NCI-H2196 (cell line): ENCODE data around the gene STYK1.
A peak's percentile ranks its signal among the peaks of the same experiment; 100 is the strongest.

Source experiments
- DNase-seq: peaks from one replicate; lab custom pipeline; 2025; ENCODE audit not compliant: unreplicated experiment; lab: John Stamatoyannopoulos, UW

Gene STYK1, protein sequence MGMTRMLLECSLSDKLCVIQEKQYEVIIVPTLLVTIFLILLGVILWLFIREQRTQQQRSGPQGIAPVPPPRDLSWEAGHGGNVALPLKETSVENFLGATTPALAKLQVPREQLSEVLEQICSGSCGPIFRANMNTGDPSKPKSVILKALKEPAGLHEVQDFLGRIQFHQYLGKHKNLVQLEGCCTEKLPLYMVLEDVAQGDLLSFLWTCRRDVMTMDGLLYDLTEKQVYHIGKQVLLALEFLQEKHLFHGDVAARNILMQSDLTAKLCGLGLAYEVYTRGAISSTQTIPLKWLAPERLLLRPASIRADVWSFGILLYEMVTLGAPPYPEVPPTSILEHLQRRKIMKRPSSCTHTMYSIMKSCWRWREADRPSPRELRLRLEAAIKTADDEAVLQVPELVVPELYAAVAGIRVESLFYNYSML

DNA sequence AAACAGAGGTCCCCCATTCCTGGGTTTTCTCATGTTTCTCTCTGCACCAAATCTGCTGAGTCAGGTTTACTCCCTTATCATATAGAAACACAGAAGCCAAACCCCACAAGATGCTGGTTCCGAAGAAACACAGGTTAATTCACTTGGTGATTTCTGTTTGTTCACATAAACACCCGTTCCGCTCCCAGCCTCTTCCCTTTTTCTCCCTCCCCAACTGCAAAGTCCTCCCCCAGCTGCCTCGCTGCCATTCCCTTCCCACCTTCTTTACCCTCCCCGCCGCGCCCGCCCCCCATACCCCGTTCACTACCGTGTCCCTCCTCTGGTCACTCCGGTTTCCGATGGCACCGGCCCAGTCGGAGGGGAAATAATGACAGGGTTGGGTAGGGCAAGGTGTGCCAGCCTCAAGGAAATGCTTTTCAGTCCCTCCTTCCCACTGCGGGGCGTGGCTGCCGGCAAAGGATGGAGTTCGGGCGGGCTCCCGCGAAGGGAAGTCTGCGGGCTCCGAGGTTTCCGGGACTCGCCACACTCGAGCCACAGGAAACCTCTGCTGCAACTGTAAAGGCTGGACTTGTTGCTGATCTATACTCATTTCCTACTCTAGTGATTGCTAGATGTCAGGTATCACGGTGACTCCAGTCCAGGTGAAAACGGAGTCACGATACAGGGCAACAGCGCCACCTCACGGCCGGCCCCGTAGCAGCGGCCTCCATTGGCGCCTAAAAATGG, at the start of gene STYK1:
TSS of gene STYK1 (minus strand) at position 394 of the 726 bp plus-strand sequence. CDS start 39,434 bp downstream, outside the sequence.
- DNase-seq = peak; percentile 75

DNA sequence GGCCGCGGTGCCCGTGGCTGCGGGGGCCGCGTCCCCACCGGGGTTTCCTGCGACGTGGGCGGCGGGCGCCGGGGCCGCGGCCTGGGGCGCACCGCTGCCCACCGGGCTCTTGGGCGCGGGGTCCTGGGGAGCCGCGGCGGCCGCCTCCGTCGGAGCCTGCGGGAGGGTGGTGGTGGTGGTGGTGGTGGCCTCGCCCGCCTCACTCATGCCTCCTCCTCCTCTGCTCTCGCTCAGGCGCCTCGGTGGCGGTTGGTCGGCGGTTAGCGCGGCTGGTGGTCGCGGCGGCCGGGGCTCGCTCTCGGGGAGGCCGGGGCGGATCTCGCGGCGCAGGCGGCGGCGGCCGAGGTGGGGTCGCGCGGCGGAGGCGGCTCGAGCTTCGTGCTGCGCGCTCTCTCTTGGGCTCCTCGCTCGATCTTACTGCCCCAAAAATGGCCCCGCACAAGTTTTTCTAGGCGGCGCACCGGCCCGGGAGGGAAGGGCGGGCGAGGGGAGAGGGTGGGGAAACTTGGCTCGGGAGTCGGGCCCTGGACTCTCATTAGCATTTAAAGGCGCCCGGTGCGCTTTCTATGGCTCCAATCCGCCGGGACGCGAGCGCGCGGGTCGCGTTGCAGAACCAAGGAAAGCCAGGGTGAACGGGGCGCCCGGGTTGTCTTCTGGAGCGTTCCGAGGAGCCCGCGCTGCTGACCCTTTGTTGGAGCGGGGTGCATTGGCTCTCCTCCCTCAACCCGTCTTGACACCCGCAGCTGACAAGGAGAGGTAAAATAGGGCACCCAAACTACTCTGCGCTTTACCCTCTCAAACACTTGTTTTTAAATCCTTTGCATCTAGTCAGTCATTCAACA, 49.3 kb upstream of the STYK1 start, which contains the start of gene YBX3:
TSS of gene YBX3 (minus strand) at position 419 of the 842 bp plus-strand sequence. CDS start at position 207, 212 bp downstream.
- no peak for DNase-seq

DNA sequence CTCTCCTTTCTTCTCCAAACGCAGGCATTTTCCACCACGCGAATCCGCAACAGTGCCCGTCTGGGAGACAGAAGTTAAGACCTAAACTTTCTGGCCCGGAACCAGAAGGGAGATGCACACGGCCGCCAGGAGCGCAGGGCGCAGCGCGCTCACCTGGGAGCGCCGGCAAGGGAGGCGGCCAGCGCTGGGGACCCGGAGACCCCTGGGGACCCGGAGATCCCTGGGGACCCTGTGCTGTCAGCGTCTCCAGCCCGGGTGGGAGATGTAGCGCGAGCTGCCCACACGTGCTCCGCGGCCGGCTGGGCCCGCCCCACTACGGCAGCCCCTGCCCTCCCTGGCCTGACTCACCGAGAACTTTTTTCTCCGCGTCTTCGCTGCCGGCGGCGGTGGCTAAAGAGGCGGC, 48.7 kb upstream of the STYK1 start:
- peak; percentile 18 for DNase-seq

DNA sequence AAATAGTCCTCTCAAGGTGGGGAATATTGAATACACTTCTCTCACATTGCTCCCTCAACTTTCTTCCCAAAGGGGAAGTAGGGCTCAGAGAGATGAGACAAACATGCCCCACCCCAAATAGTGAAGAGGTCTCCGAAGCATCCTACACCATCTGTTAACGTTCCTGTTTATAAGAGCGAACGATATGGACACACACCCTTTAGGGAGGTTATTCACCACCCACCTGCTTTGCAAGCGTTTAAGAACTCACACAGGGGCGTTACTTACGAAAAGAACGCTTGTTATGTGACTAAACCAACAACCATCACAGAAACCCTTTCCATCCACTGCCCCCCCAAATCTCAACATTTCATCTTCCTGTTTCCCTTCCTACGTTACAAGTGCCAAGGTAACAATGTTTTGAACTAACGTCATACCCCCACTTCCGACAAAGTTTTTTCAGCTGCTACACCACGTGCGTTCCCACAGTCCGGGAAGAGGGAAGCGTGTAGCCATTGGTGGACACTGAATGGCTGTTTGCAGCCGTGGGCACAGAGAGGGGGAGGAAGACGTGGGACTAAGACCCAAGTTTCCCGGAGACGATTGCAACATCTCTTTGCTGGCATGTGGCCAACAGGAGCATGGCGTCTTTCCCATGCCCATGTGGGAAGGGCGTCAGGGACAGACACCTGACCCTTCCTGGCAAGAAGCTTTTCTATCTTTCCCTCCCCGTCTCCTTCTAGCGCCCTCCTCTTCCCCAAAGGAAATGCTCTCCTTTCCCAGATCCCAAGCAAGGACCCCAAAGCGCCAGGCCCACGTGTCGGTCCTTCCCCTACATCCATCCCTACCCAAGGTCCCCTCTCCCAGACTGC, 48.0 kb upstream of the STYK1 start:
- peak; percentile 31 for DNase-seq

DNA sequence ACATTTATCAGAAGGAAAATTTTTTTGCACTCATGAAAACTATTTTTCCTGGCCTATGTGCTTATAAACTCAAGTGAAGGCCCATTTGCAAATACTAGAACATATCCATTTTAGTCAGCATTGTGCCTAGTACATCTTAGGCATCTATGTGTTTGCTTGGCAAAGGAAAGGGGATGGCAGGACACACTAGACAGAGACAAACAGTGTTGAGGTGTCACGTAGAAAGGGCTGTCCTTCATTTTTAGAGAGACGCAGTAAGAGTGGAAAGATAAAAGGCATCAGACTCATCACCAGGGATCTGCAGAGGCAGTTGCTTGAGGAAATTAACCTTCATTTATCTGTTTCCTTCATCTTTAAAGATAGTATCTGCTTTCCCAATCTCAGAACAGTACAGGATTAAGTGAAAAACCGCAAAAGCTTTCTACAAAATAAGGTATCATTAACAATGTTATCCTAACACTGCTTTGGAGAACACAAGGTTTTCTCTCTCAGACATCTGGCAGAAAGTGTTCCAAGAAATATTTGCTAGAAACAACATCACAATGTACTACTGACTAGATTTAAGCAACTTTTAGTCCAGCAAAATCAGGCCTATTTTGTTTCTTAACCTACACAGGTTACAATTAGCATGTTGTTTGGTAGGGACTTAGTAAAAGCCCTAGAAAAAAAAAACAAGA, 47.3 kb upstream of the STYK1 start:
- no peak for DNase-seq

DNA sequence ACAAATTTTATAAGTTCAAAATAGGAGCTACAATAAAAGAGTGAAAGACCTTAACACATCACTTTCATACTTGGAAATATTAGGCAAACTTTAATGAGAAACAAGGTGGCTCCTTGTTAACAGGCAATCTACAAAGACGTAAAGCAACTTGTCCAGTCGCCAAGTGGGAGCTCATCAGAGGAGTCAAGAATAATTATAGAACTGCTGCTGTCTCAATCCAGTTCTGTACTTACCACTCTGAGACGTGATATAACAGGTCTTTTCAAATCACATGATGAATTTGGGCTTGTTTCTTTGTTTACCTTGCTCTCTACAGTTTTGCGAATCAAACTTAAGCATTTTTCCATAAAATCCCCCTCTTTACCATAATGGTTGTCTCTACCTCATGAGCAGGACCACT, 45.6 kb upstream of the STYK1 start:
- DNase-seq = no peak

DNA sequence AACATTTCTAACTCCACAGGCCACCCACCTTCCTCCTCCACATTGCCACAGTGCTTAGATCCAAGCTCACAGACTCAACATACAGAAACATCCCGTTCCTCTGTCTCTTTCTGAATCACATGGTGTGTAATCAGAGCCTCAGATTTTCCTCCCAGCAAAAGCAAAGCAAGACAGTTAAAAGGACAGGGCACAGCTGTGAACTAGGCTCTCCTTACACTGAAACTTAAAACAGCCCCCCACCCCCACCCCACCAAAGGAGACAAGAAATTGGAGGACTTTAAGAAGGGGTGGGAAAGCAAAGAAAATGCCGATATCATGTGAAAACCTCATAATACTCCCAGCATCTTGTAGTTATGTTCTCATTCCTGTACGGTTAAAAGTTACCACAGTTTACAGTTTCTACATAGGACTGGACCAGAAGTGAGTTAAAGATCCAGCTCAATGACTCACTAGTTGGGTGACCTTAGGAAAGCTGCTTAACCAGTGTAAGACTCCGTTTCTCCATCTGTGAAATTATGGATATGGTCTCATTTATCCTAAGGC, 44.5 kb upstream of the STYK1 start:
- no peak for DNase-seq

DNA sequence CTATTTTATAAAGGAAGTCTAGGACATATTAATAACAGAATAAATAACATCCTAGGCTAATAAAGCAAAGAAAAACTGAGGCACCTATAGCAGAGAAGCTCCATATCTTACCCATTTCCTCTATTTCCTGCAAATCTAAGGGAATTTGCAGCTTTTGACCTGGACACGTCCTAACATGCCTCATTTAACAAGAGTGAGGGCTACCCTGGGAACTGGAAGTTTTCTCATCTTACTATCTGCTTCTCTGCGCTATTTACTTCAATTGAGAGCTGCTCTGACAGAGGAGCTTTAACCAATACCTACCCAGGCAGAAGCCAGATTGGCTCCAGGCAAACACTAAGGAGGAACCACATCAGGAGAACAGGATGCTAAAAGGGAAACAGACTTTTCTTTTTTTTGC, 43.6 kb upstream of the STYK1 start:
- DNase-seq = no peak

DNA sequence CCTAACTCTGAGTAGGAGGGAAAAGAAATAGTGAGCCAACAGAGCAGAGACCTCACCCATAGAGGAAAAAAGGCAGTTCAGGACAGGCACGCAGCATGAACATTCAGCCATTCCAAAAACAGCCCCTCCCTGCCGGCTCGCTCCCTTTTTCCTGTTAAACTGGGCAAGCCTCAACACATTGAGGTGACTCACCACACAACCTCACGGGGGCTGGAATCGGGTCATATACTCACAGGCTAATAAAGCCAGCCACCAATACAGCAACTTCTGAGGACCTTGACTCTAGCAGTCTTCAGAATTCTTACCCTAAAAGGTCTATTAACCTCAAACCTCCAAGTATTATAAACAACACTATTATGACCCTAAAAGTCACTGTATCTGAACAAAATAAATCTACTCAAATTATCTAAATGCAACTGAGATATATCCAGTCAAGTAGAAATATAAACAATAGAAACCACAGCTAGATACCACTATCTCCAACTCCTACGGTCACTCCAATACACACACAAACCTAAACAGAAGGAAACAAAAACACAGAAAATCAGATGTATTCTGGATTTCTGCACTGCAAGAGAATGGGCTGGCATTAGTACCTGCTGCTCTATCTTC, 43.0 kb upstream of the STYK1 start:
- DNase-seq = peak; percentile 21

DNA sequence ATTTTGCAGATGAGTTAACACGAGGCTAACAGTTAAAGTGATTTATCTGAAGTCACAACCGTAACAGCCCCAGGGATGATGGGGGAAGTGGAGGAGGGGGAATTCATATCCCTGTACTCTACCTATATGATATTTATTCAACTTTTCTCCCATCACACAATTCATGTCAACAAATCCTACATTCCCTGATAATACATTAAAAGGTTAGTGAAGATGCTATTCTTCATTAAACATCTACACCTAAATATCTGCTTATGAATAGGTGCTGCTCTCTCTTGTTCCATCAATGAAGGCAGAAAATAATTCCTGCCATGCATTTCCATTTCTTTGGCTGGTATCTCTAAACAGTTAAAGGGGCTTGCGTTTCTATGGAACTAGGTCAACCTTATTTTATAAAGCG, 42.4 kb upstream of the STYK1 start:
- DNase-seq = no peak

DNA sequence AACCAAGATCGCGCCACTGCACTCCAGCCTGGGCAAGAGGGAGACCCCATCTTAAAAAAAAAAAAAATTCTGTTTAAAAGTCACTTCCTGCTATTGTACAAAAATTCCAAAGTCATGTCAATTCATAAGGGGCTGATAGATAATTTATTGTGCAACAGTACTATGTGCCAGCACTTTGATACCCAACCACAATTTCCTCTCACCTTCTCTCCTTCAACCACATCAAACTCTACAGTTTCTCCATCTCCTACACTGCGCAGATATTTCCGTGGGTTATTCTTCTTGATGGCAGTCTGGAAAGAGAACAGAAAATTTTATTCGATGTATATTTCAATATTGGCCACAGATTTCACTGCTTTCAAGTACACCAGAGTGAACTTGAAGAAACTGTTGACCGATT, 41.6 kb upstream of the STYK1 start:
- no peak for DNase-seq

DNA sequence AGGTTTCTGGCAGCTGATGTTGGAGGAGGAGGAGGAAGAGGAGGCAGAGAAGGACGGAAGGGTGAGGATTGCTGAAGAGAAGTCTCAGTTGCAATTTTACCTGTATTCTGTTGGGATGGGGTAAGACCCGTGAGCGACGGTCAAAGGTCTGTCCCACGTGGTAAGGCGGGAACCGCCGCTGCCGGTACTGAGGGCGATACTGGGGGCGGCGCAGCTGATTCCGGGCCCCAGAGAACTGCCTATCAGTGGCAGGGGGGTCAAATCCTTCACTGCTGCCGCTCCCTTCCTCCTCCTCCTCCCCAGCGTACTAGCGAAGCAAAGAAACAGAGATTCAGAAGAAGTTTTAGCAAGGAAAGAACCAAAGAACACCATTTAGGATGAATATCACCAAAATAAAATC, 36.0 kb upstream of the STYK1 start:
- DNase-seq = no peak

DNA sequence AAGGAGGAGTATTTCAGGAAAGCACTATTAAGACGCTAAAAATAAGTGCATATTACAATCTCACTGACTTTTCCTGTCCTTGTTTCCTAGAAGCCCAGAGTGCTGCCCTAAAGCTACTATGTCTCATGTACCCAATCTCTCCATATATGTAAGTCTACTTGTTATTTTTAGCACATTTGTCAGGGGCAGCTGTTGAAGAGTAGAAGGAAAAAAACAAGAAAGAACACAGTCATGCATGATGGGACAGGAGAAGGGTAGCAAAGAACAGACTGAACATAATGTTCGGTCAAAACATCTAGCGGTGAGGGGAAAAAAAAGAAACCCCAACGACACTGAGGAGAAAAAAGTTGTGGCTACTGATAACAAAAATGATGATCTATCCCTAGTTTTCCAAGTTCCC, 35.0 kb upstream of the STYK1 start:
- no peak for DNase-seq

DNA sequence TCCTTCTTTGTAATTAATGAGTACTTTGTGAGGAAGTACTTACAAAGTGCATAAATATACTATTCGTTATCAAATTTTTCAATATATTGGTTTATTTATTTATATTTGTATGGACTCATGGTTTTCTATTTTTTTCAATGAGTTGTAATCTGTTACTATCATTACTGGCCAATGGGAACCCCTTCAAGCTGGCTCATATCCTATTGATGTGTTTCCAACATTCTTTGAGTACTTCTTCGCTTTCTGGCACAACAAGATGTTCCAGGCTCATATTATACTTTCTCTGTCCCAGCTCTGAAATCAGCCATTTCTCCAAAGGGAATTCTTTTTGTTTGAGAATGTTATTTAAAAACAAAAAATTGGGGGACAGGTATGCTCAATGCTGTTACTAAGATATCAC, 31.8 kb upstream of the STYK1 start:
- no peak for DNase-seq

DNA sequence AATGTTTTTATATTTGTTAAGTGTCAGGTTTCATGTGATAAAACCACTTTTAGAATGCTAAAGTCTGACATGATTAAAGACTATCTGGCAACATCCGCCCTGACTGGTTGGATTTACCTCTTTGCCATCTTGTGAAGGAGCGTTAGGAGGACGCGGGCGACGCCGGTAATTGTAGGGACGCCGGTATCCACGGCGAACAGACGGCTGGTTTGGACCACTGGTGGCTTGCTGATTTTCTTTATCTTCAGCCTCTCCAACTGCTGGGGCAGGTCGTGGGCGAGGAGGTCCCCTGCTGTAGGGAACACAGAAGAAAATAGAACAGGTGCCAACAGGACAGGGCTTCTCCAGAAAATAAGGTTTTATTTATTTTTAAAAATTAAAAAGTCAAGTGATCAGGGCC, 28.0 kb upstream of the STYK1 start:
- no peak for DNase-seq

DNA sequence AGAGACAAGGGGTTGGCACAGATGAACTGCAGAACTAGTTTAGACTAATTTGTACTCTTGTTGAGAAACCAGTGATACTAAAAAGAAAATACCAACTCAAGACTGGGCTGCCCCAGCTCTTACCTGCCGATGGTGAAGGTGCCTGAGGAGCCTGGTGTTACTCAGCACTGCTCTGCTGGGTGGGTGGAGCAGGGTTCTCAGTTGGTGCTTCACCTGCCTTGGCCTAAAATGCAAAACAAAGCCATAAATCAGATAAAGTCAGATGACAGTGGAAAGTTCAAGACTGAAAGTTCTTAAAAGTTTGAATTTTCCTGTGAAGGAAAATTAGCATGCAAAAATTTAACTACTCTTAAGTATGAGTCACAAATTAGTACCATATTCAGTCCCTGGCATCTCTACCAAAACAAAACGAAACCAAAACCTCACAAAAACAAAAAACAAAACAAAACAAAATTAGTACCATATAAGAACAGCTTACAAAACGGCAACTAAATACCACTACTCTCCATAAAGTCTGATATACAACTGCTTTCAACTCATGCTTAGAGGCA, 27.4 kb upstream of the STYK1 start:
- no peak for DNase-seq

DNA sequence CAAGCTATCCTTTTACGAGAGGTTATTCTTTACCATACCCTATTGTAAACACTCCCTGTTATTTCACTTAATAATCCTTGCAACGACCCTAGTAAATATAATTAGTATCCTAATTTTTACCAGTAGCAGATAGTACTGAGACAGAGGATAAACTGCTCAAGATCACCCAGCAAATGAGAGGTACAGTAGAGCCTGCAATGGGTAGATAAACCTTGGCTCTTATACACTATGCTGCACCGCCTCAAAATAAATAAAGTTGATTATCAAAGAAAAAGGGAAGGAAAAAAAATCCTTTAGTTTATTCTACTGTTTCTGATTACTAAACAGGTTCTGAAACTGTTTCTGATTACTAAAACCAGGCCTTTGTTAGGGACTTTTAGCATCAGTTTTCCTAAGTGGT, 26.7 kb upstream of the STYK1 start:
- no peak for DNase-seq

DNA sequence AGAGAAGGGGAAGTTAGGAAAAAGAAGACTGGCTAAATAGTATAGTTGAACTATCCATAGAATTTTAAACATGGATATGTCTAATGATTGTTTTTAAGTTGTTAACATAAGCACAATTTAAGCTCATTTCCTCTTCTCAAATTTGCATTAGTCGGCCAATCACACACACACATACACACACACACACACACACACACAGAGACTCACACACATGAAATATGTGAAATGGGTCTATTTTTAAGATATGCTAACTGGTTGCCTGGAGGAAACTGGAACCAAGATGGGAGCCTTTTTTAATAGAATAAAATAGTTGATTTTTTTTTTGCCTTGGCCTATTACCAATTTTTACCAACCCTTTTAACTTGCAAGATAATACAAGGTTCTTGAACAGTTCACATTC, 24.0 kb upstream of the STYK1 start:
- DNase-seq = no peak

DNA sequence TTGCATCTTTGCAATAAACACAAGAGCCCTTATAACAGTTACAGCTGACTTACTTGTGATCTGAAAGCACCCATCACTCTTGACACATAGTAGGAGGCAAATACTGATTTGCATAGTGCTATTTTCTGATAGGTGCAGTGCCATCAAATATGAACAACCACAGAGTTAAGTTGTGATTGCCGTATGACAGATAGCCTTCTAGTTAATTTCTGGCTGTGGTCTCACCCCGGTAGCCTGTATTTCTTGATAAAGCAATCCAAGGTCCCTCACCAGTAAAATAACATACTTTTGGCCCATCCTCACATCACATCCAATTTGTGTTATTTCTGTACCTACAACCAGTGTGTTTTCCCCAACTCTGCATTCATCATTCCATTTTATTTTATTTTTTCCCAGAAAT, 23.3 kb upstream of the STYK1 start:
- DNase-seq = no peak
